Panc1 (cell line): ENCODE data around the gene GVQW3. TPM values are rescaled to one million over a fixed set of nuclear protein-coding genes. Genes with fewer than 3 reads are reported as not detected.

Experiments used
- ATAC-seq: fragments of 200-7000 bp; cut with Tn5 transposase; 2 replicates; pipeline ENCODE4 v1.9.1; 2020; ENCODE audit warnings: mild to moderate bottlenecking, moderate library complexity
- BruUV-seq: library from RNA; stranded (reverse); fragments of 400-500 nt; replicated peaks from 2 replicates; lab custom pipeline; 2021; lab: Mats Ljungman, UMichigan
- CTCF ChIA-PET: fragments of 300-600 bp; sonication (Branson Sonifier 250); formaldehyde crosslinking; loops from one replicate; lab custom pipeline; 2022; ENCODE audit warnings: antibody characterized with exemption; lab: Charles Lee
- POLR2A ChIA-PET: fragments of 300-600 bp; sonication (Branson Sonifier 250); formaldehyde crosslinking; loops from one replicate; lab custom pipeline; 2022; ENCODE audit warnings: antibody characterized with exemption; lab: Charles Lee
- DNase-seq: peaks from one replicate; pipeline ENCODE4 v3.0.0-alpha.2; 2010; ENCODE audit warnings: low read depth, low spot score
- H3K27ac ChIP-seq: 2 replicates; pipeline ENCODE4 v1.5.1; 2011; ENCODE audit warnings: mild to moderate bottlenecking, low read length, inconsistent platforms
- H3K27me3 ChIP-seq: fragments of 200-500 bp; sonication (Bioruptor generic); 2 replicates; pipeline ENCODE4 v1.6.0; 2014; ENCODE audit warnings: low read length, inconsistent platforms; ENCODE audit not compliant: control insufficient read depth, insufficient read depth
- H3K36me3 ChIP-seq: fragments of 200-500 bp; sonication (Bioruptor generic); 2 replicates; pipeline ENCODE4 v1.5.1; 2014; ENCODE audit warnings: inconsistent platforms, mild to moderate bottlenecking, low read length, moderate library complexity; ENCODE audit not compliant: control insufficient read depth, insufficient read depth
- H3K4me1 ChIP-seq: 2 replicates; pipeline ENCODE4 v1.5.1; 2011; ENCODE audit warnings: inconsistent platforms, mild to moderate bottlenecking, low read length, moderate library complexity; ENCODE audit not compliant: control insufficient read depth, insufficient read depth
- H3K4me3 ChIP-seq, 2 experiments: 2 replicates each; pipeline ENCODE4 v1.5.1; 2011 to 2012; ENCODE audit warnings: low read depth in 2 of 2, low read length in 2 of 2, mild to moderate bottlenecking in 2 of 2, inconsistent platforms in 1 of 2, moderate library complexity in 1 of 2
- H3K9me3 ChIP-seq: fragments of 200-500 bp; sonication (Bioruptor generic); 2 replicates; pipeline ENCODE4 v1.5.1; 2014; ENCODE audit warnings: low read depth, mild to moderate bottlenecking, inconsistent platforms, low read length, moderate library complexity; ENCODE audit not compliant: control insufficient read depth, insufficient read depth
- POLR2AphosphoS5 ChIP-seq: IDR thresholded peaks from 2 replicates; pipeline ENCODE4 v1.6.1; 2012; ENCODE audit warnings: mild to moderate bottlenecking, low read depth, low read length, moderate library complexity
- SIN3A ChIP-seq: IDR thresholded peaks from 2 replicates; pipeline ENCODE4 v1.6.1; 2012; ENCODE audit warnings: low read depth, mild to moderate bottlenecking, low read length, moderate library complexity, borderline replicate concordance; ENCODE audit not compliant: insufficient read depth
- TCF7L2 ChIP-seq: IDR thresholded peaks from 2 replicates; pipeline ENCODE4 v1.6.1; 2011; ENCODE audit warnings: mild to moderate bottlenecking, low read depth, low read length, inconsistent platforms
- in situ Hi-C: cut with HindIII; loops from 2 replicates; pipeline ENCODE4 v1.10.0; 2016; ENCODE audit warnings: low sequenced_read_pairs, low pct_unique_long_range_greater_than_20kb
- intact Hi-C: fragments of 100-400 bp; cut with micrococcal nuclease; formaldehyde crosslinking; loops from one replicate; pipeline ENCODE4 v1.10.0; 2022; ENCODE audit not compliant: unreplicated experiment
- total RNA-seq: library from RNA; stranded (reverse); gene quantifications from one replicate; pipeline ENCODE4 v1.2.1, GENCODE V29; 2021; ENCODE audit not compliant: unreplicated experiment
- TF ChIP-seq, protein P1 (sequence below): fragments of 450-650 bp; IDR thresholded peaks from 2 replicates; pipeline ENCODE4 v1.5.1; 2017; ENCODE audit warnings: mild to moderate bottlenecking
- TF ChIP-seq, protein P2 (sequence below), 2 experiments: IDR thresholded peaks; 2 replicates each; pipeline ENCODE4 v1.6.1; 2011 to 2012; ENCODE audit warnings: low read depth in 2 of 2, control low read depth in 1 of 2, low read length in 1 of 2, mild to moderate bottlenecking in 1 of 2, moderate library complexity in 1 of 2; ENCODE audit not compliant: insufficient read depth in 1 of 2

Gene GVQW3
- total RNA-seq, 1 experiment from 2014 or later, result 3.2 TPM

DNA sequence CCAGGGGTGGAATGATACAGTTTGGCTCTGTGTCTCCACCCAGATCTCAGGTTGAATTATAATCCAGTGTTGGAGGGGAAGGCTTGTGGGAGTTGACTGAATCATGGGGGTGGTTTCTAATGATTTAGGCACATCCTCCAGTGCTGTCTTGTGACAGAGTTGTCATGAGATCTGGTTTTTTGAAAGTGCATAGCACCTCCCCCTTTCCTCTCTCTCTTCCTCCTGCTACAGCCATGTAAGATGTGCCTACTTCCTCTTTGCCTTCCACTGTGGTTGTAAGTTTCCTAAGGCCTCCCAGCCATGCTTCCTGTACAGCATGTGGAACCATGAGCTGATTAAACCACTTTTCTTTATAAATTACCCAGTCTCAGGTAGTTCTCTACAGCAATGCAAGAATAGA is 45.3 kb upstream of the GVQW3 start:
- no peak overlapping the region for H3K27ac ChIP-seq
- H3K4me3 ChIP-seq, result no peak overlapping the region
- H3K9me3 ChIP-seq, result peaks cover 3% of the 10 kb centered on the region; the same call in 1 of the 2 replicates
- no peak for TF ChIP-seq SIN3A
- intact Hi-C loops (no loop called here), in situ Hi-C loops (no loop called here)
- H3K4me1 ChIP-seq, result no peaks in the 10 kb centered on the region
- BruUV-seq, result no TSS peak
- DNase-seq, result no peak
- ATAC-seq, result no peak
- no peaks in the 10 kb centered on the region for H3K36me3 ChIP-seq
- POLR2A ChIA-PET, result no interaction called here
- no peaks in the 10 kb centered on the region for H3K27me3 ChIP-seq
- CTCF ChIA-PET, result no interaction called here

DNA sequence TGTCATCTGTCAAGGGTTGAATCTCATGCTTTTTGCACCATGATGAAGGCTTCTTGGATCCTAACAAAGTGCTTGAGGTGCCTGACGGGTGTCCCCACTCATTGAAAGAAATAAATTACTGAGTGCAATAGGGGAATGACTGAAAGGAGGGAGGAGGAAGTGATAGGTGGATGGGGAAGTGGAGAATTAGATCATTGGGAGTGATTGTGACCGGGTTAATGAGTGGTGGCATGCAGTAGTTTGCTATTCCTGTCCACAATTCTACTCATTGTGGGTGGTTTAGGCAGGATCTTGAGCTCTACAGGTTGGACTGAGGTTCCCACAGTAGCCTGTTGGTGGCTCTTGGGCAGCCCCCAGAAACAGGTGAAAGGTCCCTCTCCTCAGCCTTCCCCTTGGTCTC is 44.5 kb upstream of the GVQW3 start:
- Histone ChIP-seq H3K4me3 (no peak overlapping the region), H3K9me3 (peaks cover 3% of the 10 kb centered on the region; the same call in 1 of the 2 replicates), H3K27me3 (no peaks in the 10 kb centered on the region), H3K36me3 (no peaks in the 10 kb centered on the region), H3K27ac (no peak overlapping the region), H3K4me1 (no peaks in the 10 kb centered on the region)
- no peak for DNase-seq
- POLR2A ChIA-PET, result no interaction called here
- BruUV-seq, result no TSS peak
- CTCF ChIA-PET, result no interaction called here
- ATAC-seq, result no peak
- intact Hi-C loops, result no loop called here
- in situ Hi-C loops, result no loop called here
- TF ChIP-seq, protein P1, sequence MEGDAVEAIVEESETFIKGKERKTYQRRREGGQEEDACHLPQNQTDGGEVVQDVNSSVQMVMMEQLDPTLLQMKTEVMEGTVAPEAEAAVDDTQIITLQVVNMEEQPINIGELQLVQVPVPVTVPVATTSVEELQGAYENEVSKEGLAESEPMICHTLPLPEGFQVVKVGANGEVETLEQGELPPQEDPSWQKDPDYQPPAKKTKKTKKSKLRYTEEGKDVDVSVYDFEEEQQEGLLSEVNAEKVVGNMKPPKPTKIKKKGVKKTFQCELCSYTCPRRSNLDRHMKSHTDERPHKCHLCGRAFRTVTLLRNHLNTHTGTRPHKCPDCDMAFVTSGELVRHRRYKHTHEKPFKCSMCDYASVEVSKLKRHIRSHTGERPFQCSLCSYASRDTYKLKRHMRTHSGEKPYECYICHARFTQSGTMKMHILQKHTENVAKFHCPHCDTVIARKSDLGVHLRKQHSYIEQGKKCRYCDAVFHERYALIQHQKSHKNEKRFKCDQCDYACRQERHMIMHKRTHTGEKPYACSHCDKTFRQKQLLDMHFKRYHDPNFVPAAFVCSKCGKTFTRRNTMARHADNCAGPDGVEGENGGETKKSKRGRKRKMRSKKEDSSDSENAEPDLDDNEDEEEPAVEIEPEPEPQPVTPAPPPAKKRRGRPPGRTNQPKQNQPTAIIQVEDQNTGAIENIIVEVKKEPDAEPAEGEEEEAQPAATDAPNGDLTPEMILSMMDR, result no peak
- TF ChIP-seq, protein P2, sequence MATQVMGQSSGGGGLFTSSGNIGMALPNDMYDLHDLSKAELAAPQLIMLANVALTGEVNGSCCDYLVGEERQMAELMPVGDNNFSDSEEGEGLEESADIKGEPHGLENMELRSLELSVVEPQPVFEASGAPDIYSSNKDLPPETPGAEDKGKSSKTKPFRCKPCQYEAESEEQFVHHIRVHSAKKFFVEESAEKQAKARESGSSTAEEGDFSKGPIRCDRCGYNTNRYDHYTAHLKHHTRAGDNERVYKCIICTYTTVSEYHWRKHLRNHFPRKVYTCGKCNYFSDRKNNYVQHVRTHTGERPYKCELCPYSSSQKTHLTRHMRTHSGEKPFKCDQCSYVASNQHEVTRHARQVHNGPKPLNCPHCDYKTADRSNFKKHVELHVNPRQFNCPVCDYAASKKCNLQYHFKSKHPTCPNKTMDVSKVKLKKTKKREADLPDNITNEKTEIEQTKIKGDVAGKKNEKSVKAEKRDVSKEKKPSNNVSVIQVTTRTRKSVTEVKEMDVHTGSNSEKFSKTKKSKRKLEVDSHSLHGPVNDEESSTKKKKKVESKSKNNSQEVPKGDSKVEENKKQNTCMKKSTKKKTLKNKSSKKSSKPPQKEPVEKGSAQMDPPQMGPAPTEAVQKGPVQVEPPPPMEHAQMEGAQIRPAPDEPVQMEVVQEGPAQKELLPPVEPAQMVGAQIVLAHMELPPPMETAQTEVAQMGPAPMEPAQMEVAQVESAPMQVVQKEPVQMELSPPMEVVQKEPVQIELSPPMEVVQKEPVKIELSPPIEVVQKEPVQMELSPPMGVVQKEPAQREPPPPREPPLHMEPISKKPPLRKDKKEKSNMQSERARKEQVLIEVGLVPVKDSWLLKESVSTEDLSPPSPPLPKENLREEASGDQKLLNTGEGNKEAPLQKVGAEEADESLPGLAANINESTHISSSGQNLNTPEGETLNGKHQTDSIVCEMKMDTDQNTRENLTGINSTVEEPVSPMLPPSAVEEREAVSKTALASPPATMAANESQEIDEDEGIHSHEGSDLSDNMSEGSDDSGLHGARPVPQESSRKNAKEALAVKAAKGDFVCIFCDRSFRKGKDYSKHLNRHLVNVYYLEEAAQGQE (IDR thresholded peaks at IDR 0.05; ENCODE audit: insufficient read depth in 1 of 2, low read depth in 2 of 2, low read length in 1 of 2), result no peak
- TF ChIP-seq TCF7L2 (no peak), SIN3A (no peak), POLR2AphosphoS5 (no peak)

DNA sequence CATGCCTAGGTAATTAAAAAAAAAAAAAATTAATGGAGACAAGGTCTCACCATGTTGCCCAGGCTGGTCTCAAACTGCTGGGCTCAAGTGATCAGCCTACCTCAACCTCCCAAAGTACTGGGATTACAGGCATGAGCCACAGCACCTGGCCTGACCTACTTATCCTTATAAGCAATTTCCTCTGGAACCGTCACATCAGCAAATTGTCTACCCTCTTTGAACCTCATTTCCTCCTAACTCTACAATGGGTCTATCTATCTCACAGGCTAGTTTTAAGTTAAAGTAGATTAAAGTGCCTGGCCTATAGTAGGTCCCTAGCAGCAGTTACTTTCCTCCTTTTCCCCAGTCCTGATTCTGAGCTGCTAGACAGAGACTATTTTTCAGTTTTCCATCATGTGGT is 43.7 kb upstream of the GVQW3 start:
- BruUV-seq, result no TSS peak
- ATAC-seq (no peak), DNase-seq (no peak)
- peaks cover 3% of the 10 kb centered on the region; the same call in 1 of the 2 replicates for H3K9me3 ChIP-seq
- no peaks in the 10 kb centered on the region for H3K4me1 ChIP-seq
- intact Hi-C loops, result no loop called here
- H3K36me3 ChIP-seq, result no peaks in the 10 kb centered on the region
- no peak overlapping the region for H3K4me3 ChIP-seq
- no peak overlapping the region for H3K27ac ChIP-seq
- ChIA-PET POLR2A (no interaction called here), CTCF (no interaction called here)
- no peaks in the 10 kb centered on the region for H3K27me3 ChIP-seq
- in situ Hi-C loops, result no loop called here
- TF ChIP-seq TCF7L2, result no peak
- no peak for TF ChIP-seq SIN3A
- TF ChIP-seq POLR2AphosphoS5, result no peak
- TF ChIP-seq, protein P1, result no peak
- TF ChIP-seq, protein P2 (IDR thresholded peaks at IDR 0.05; ENCODE audit: insufficient read depth in 1 of 2, low read depth in 2 of 2, low read length in 1 of 2), result no peak
